NCI-H146 (cell line): ENCODE data around the gene TMX2.
"Not testable (repeated sequence)": the region's sequence is repeated elsewhere in the genome, so short reads cannot be mapped to it uniquely, and the experiment has no call there.

Experiments used
- DNase-seq: peaks from one replicate; lab custom pipeline; 2025; lab: John Stamatoyannopoulos, UW

Gene TMX2

GRCh38 chr11:57713835-57714234 lies 1.4 kb downstream of the TMX2 start:
- DNase-seq, result no peak

GRCh38 chr11:57716726-57717125 lies 4.3 kb downstream of the TMX2 start:
- DNase-seq, result not testable (repeated sequence)

DNA sequence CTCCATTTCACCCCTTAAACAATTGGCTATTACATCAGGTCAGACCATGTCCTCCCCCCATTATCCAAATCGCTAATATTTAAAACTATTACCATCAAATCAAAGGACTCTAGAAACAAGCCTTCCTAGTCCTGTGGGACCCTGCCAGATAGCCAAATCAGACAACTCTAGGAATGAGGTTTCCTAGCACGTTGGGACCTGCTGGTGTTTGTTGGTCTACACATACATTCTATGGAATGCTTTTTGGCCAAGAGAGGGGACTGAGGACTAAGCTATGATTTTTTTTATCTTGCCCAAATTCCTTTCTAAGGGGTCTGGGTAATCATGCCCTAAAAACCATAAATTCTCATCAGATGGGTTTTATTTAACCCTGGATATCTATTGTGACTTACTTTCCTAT lies 14.8 kb downstream of the TMX2 start:
- DNase-seq, result no peak

DNA sequence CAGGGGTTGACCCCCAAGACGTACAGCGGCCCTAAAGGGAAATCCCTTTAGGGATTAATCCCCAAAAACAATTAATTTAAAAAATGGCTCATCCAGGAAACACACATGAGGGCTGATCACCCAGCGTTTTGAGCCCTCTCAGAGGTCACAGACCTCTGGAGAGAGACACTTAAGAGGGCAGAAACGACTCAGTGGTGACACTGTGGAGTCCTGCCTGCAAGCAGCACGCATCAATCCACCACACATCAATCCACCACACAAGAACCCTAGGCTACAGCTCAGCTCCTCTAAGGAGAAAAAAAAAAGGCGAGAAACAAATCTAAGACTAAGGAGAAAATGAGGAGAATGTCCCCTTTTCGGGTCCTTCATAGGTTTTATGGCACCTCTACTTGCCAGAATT lies 16.4 kb downstream of the TMX2 start:
- no peak for DNase-seq

DNA sequence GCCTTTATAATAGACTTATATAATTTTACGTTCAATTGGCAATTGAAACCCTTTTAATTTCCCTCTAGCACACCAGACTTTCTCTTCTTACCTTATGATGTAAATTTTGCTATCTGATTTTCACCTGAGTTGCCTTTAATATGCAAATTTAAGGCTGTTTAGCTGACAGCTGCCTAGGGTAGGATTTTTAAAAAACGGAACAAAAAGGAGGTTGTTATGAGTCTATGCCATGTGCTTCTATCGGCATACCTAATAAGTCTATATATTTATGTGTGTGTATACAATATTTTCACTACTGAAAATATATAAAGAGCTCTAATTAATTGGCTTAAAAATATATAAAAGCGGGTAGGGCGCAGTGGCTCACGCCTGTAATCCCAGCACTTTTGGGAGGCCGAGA lies 17.1 kb downstream of the TMX2 start:
- DNase-seq, result no peak

- DNase-seq, result no peak
Measured at GRCh38 chr11:57732661-57733060, 20.3 kb downstream of the TMX2 start.

- DNase-seq, result no peak
Measured at GRCh38 chr11:57735619-57736298, 23.4 kb downstream of the TMX2 start.

- DNase-seq, result peak; percentile 97
Measured at GRCh38 chr11:57741132-57742086, 29.0 kb downstream of the TMX2 start, which contains the start of gene SELENOH. TSS of gene SELENOH (plus strand) at chr11:57741491. CDS start at chr11:57741596, 105 bp downstream.

- DNase-seq, result no peak
Measured at GRCh38 chr11:57742087-57742452, 29.7 kb downstream of the TMX2 start.

DNA sequence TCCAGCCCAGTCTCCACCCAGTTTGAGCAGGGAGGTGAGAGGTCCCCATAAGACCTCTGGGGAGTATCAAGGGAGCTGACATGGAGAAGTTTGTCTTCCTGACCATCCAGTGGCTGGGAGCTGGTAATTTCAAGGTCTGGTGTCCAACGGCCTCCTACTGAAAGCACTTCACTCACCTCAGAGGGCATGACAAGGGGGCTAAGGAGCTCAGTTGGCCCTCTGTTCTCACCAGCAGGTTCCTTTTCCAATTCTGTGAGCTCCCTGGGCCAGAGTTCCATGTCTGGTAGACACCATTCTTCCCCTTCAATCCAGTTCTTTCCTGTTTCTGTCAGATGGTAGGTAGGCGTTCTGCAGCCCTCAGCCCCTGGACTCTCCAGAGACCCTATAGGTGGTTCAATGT lies 32.0 kb downstream of the TMX2 start:
- DNase-seq, result no peak

DNA sequence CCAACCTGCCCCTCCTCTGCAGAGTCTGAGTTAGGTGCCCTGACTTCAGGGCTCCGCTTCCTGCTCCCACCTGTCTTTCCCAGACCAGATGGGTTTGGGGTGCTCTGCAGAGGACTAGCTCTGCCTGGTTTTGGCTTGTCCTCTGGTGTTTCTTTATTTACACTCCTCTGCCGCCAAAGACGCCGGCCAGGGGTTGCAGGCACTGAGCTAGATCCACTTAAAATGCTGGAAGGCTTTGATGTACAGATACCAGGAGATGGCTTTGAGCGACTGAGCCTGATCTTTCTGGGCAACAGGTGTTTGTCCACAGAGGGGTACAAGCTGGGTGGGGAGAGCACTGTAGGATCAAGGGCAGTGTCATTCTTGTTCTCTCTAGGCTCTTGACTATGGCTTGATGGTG lies 32.8 kb downstream of the TMX2 start:
- DNase-seq, result no peak

DNA sequence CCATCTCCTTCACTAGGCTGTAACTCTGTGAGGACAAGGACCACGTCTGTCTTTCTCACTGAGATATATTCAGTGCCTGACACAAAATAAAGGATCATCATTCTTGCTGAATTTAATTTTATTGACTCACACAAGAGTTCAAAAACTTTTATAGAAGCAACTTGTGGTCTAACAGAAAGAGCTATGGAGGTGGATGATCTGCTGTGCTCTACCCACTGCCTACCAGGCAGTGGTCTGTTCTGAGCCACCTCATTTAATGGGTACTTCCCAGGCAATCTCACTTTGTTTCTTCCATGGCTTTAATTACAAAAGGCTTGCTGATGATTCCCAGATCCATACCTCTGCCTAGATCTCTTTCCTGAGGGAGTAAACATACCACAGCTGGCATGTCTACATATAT lies 34.5 kb downstream of the TMX2 start:
- DNase-seq, result no peak

DNA sequence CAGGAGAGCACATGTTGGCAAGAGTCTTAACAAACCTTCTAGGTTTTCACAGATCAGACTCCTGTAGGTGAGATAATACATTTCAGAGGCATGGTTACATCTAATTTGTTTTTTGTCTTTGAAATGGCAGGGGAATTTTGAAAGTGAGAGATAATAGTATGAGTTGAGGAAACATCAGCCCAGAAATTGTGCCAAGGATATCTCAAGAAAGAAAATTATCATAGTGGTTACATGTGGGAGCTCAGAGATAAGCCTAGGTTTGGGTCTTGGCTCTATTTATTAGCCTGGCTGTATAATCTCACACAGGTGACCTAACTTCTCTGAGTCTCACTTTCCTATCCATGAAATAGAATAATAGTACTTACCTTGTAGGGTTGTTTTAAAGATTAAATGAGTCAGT lies 38.8 kb downstream of the TMX2 start:
- DNase-seq, result no peak

- peak; percentile 38 for DNase-seq
Measured at GRCh38 chr11:57751676-57752253, 39.4 kb downstream of the TMX2 start, which contains the start of gene BTBD18. TSS of gene BTBD18 (minus strand) at chr11:57751819. CDS start at chr11:57751188, 631 bp downstream.

DNA sequence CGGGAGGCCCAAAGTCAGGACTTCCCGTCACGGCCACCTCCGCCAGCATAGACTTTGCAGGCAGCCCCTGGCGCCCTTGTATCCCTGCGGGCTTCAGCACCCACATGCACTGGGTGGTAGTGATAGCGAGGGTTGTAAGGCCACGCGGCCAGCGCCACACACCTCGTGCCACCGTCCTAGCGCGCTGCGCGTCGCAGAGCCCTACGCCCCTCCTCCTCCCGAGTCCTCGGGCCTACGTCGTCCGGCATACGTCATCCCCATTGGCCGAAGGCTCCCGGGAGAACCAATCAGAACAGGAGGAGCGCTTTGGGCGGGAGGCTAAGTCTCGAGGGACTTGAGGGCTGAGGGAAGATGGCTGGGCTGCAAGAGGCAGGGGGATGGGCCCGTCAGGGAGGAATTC lies 40.6 kb downstream of the TMX2 start:
- no peak for DNase-seq

- no peak for DNase-seq
Measured at GRCh38 chr11:57758174-57758573, 45.8 kb downstream of the TMX2 start.

DNA sequence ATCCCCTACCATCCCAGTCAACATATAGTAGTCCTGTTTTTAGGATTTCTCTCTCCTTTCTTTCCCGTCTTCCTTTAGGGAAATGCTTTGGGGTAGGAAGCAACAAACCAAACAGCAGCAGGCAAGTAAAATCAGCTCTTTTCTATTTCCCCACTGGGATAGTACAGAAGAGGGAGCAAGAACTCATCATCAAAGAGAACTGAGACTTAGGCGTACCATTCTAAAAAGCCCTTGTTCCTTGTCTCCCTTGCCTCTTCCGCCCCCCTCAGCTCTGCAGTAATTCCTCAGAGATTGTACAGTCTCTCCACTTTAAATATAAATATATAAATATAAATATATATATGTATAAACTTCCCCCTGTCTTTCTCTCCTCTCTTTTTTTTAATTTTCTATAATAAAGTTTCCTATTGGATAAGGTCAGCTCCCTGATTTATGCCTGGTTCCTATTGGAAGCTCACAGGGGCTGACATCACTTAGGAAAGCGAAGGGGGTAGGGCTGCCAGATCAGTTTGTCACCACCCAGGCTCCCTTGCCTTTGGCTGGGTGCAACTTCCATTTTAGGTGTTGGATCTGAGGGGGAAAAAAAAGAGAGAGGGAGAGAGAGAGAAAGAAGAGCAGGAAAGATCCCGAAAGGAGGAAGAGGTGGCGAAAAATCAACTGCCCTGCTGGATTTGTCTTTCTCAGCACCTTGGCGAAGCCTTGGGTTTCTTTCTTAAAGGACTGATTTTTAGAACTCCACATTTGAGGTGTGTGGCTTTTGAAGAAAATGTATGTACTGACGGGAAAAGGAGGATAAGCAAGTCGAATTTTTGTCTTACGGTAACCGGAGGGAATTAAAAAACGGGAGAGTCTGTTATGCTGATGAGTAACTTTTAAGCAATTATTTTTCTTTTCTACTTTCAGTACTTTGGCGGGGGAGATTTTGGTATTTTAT lies 49.2 kb downstream of the TMX2 start, which contains the start of gene CTNND1:
CTNND1 (plus strand) TSS at position 502 of the 934 bp plus-strand sequence. CDS start 29,677 bp downstream, outside the sequence.
- peak; percentile 78 for DNase-seq

GRCh38 chr11:57762235-57762861 lies 50.0 kb downstream of the TMX2 start:
- peak; percentile 5 for DNase-seq

DNA sequence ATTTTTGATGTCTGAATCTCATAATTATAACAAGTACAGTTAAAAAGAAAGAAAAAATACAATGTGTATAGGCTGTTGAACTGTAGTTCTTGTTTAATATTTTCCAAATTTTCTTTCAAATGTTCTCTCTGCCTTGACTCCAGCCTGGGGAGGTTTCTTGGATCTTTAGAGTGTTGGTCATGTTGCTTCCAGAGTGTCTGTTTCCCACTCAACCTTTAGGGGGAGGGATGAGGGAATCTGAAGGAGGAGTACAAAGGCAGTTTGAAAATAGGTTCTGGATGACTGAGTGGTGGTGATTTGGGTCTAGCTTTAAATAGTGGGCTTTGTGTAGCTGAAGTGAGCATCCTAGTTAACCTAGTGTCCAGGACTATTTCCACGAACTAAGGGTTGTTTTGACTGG lies 51.2 kb downstream of the TMX2 start:
- no peak for DNase-seq

GRCh38 chr11:57764021-57764420 lies 51.6 kb downstream of the TMX2 start:
- no peak for DNase-seq

DNA sequence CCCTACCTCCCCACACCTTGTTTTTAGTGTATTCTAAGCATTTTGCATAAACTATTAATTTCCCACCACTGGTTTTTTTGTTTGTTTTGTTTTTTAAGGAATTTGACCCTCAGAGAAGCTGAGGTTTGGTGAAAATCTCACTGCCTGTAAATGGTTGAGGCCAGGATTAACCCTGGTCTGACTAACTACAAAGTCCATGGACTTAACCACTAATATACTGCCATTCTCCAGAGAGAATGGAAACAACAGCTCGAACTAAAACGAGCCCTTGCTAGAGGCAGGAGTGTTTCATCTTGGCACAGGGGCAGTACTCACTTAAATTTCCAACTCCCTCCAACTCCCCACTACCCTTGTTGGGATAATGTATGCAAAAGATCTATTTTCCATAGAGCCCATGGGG lies 52.2 kb downstream of the TMX2 start:
- DNase-seq, result no peak
